GM21737 (cell line): ENCODE measurements around the gene BCLAF3.

Experiments used
- ATAC-seq: cut with Tn5 transposase; IDR thresholded peaks from one replicate; pipeline ENCODE4 v1.9.1; 2021; ENCODE audit warnings: mild to moderate bottlenecking, moderate library complexity; ENCODE audit not compliant: unreplicated experiment

Gene BCLAF3

DNA sequence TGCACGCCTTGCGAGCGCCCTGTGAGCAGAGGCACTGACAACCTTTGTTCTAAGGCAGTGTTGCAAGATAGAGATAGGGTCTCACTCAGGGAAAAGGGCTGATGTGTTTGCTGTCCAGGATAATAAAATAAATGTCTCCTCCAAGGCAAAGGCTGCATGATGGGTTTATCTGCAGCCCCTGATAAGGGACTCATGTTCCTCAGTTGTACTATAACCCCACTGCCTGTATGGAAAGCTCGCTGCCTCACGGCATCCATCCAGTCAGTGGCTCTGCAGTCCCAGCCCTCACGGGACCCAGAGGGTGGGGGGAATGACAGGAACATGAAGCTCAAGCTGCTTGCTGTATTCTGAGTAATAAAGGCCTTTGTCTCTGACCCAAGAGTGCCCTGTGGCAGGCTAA, 22.6 kb downstream of the BCLAF3 start:
- no peak for ATAC-seq

DNA sequence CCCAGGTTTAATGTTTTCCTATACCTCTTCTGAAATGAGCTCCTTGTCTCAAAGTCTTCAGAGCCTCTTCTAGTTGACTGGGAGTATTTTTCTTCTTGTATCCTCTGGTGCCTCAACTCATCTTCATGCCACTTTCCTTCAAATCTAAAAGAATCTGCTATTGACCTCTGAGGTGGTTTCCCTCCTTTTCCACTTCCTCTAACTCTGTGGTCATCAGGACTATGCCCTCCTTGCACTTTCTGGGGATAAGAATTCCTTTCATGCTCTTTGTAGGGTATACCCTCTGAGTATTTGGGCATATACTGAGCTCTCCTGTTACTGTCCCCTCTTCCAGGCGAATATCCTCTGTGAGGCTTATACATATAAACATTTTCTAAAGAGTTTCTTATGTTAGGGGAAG, 24.8 kb downstream of the BCLAF3 start:
- no peak for ATAC-seq

DNA sequence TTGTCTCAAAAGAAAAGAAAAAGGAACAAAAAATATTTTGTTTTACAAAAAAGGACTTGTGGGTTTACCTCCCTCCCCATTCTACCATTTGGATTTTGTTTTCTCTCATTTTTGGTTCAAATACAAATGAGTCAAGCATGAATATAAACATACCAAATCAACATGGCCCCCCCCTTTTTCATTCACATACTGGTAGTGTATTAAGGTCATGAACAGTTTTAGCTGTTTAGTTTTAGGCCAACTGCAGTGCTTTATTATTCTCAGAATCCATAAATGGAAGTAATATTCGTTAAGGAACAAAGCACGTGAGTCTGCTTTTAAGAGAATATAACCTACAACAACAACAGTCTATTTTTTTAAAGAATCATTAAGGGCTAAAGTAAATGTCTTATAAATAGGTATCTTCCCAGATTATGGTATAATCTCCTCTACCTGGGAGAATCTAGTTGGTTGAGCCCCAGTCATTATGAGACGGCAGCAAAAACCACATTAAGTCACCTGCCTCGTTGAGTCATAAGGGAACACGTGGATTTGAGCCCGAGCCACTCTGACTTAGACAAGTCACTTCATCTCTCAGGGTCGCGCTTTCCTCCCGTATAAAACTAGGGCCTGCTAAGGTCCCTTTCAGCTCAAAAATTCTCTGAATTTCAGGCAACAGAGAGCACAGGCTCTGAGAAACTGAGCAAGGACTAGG, 26.7 kb downstream of the BCLAF3 start:
- no peak for ATAC-seq

DNA sequence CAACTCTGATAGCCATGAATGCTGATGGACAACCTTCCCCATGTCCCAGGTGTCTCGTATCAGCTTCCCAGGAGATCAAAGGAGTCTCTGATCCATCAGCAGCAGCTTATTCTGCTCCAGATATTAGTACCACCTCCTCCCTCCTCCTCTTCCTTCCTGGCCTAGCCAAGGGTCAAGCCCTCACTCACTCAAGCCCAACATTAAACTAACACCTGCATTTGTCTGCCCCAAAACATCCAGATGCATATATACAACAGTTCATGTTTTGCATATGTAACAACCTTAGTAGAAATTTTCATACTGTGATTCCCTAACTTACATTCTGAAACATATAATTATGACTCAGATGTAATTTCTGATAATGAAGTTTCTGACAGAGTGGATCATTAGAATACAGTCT, 29.9 kb downstream of the BCLAF3 start:
- no peak for ATAC-seq

DNA sequence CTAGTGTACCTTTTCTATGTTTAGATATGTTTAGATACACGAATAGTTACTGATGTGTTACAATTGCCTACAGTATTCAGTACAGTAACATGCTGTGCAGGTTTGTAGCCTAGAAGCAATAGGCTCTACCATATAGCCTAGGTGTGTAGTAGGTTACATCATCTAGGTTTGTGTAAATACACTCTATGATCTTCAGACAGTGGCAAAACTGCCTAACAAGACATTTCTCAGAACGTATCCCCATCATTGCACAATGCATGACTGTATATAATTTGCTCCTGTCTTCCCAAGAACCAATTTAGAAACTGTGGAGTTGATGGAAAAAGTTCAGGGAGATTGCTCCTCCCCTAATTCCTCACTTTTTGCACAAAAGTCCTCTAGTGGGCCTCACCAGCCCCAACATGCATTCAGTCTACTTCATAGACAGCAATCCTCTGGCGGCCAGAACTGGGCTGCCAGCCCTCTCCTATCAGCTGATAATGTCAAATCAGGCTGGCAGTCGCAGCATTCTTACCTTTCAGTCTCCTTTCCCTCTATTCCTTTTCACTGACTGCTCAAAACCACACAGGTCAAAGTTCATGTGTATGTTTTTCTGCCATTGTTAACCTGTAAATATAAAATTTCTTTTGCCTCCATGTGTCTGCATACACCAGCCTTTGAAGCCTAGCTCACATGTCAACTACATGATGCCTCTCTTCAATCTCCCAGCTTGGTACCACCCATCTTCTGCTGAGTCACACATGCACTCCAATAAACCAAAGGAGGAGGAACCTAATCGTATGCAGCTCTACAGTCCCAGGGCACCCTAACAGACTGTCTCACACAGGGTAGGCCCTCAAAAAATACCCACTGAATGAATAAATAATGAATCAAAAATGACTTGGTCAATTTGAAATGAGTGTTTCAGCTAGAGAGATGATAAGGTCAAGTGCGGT, 32.0 kb downstream of the BCLAF3 start:
- no peak for ATAC-seq

DNA sequence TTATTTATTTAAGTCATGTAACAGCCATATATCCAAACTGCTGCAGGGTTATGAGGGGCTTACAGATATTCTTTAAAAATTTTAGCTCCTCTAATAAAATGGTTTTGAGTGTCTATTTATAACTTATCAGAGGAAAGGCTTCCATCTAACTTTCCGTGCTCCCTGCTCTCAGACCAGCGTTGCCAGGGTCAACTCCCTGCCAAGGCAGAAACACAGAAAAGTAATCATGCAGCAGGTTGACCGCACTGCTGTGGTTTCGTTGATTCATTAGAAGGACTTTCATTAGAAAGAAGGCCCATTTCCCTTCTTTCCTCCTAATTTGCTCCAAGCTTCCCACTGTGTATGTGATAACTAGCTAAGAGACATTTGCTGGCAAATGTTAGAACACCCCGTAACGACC, 33.9 kb downstream of the BCLAF3 start:
- no peak for ATAC-seq

DNA sequence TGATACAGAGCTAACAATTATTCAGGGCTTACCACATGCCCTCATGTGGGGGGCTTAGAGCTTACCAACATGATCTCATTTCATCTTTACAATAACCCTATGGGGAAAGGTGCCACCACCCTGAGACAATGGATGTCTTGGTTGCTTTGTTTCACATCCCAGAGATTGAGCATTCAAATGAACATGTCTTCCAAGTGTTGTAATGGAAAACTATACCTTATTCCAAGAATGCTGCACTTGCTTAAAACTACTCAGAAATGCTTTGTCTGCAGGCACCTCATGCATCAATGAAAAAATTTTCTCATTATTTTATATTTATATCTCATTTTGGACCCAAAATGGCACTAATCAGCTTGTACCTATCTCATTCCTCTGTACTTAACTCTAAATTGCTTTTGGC, 34.6 kb downstream of the BCLAF3 start:
- no peak for ATAC-seq

DNA sequence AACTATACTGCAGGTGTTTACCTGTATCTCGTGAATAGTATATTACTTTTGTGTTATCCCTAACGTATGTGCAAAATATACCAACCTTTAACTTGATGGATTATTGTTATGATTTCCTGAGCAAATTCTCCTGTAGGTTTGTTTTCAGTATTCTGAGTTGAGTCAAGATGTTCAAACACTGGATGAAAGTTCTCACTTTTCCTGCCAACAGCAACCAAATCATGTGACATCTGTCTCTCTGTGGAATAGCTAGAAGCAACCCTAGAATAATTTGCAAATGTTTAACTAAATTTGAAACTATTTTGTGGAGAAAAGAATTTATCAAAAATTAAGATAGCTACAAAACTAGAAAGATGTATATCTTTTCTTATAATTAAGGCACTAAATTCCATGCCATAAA, 35.6 kb downstream of the BCLAF3 start:
- ATAC-seq = no peak

DNA sequence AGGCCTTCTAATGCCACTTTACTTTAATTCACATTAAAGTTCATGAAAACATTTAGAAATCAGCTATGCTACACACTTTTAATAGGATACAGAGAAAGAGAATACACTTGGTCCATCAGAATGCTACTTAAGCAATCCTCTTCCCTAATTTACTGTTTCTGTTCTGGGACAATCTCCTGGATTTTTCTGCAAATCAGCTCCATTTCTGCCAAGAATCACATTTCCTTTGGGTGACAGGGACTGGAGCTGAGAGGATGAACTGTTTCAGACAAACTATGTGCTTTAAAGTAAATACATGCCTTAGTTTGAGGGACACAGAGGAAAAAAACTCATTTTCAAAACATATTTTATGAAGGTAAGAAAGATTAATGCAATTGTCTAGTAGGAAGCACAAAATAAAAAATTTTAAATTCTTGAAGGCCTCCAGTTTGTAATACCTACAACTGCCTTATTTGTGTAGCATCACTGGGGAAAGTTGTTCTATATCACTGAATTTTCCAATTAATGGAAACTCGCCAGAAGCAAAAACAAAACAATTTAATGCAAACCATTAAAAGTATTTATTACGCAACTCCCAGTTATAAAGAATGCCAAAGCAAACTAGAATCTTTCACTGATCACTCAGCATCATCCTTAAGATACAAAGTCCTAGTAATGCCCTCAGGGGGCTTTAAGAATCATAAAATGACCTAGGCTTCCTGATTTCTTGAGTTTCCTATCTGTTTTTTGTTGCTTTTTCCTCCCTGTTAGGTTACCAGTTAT, 36.3 kb downstream of the BCLAF3 start:
- ATAC-seq = no peak

DNA sequence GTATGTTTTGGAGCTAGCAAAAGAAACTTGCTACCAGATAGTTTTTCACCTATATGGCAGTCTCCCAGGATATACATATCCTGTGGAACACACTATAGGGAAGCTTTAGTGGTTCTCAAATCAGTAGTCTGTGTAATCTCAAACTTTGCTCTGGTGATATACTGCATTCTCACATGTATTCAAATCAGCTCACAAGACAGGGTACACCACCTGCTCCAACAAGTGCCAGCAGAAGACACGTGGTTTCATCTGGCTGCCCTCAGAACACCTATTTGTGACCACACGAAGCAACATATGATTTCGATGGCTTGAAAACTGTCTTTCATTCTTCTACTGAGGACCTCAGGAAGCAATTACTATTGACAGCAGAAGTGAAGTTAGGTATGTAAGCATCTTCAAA, 37.7 kb downstream of the BCLAF3 start:
- no peak for ATAC-seq

DNA sequence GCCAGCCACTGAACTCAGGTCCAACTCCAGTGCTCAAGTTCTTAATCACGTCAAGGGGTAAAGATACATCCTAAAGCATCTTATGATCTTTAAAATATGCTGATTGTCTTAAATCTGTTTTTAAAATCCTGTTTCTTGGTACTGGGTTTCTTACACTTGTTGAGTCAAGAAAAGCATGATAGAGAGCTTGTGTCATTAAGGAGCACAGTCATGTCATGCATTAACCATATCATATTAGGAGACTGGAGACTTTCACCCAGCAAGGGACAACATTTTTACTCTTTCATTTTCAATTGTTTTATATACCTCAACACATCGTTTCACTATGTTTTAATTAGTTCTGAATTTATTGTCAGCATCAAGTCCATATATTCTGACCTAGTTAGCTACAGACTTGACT, 41.5 kb downstream of the BCLAF3 start:
- ATAC-seq = no peak

DNA sequence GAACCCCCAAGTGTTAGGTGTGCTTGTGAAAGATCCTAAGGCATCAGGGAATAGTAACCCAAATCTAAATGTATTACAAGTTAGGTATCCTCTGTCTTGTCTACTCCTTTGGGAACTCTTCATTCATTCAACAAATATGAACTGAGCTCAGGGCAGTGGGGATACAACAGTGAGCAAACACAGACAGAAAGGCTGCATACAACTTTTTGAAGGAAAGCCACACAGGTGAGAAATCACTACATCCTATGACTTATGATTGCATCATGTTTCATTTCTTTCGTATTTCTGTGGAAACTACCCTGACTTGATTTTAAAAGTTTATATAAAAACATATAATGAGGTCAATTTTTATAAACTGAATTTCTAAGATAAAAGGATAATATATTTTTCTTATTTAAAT, 43.2 kb downstream of the BCLAF3 start:
- no peak for ATAC-seq
